ENCODE results near the gene UMODL1. TPM values are rescaled to one million over a fixed set of nuclear protein-coding genes. Genes with fewer than 3 reads are reported as not detected.

Gene UMODL1
- total and polyA plus RNA-seq, 8 donors: under 0.01 TPM; not detected in 7

DNA sequence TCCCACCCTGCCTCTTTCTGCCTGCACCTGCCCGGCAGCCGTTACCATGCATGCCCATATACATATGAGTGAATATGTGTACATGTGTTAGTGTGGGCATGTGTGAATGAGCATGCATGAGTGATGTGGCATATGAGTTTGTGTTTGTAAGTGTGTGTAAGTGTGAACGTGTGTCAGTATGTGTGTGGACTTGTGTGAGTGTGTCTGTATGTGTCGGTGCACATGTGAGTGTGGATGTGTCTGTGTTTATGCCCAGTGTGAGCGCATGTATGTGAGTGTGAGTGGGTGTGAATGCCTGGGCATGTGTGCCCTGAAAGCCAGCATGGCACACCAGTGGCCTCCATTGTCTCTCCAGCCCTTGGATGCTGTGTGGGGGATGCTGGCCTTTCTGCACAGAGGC lies 2.5 kb upstream of the UMODL1 start:
- Histone ChIP-seq H3K36me3 (no peaks in the 10 kb centered on the region), H3K9me3 (no peaks in the 10 kb centered on the region), H3K4me1 (peaks cover 3 to 11% (median 11%) of the 10 kb centered on the region in 4 donors), H3K27ac (no peak overlapping the region), H3K4me3 (no peak overlapping the region), H3K27me3 (peaks cover 0 to 56% (median 3%) of the 10 kb centered on the region in 3 donors)
- intact Hi-C loops (cut with DNase I; ENCODE audit: low total_unique reads): no loop called here
- TF ChIP-seq POLR2AphosphoS5 (IDR thresholded peaks at IDR 0.05) (no peak), EP300 (IDR thresholded peaks at IDR 0.05) (no peak), POLR2A (IDR thresholded peaks at IDR 0.05) (no peak)
- TF ChIP-seq, protein P1, sequence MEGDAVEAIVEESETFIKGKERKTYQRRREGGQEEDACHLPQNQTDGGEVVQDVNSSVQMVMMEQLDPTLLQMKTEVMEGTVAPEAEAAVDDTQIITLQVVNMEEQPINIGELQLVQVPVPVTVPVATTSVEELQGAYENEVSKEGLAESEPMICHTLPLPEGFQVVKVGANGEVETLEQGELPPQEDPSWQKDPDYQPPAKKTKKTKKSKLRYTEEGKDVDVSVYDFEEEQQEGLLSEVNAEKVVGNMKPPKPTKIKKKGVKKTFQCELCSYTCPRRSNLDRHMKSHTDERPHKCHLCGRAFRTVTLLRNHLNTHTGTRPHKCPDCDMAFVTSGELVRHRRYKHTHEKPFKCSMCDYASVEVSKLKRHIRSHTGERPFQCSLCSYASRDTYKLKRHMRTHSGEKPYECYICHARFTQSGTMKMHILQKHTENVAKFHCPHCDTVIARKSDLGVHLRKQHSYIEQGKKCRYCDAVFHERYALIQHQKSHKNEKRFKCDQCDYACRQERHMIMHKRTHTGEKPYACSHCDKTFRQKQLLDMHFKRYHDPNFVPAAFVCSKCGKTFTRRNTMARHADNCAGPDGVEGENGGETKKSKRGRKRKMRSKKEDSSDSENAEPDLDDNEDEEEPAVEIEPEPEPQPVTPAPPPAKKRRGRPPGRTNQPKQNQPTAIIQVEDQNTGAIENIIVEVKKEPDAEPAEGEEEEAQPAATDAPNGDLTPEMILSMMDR (IDR thresholded peaks at IDR 0.05): no peak
- 92 to 97% (median 95%) methylated on average over 5 of the region's 5 CpGs for WGBS, 5 donors
- DNase-seq: no peak

DNA sequence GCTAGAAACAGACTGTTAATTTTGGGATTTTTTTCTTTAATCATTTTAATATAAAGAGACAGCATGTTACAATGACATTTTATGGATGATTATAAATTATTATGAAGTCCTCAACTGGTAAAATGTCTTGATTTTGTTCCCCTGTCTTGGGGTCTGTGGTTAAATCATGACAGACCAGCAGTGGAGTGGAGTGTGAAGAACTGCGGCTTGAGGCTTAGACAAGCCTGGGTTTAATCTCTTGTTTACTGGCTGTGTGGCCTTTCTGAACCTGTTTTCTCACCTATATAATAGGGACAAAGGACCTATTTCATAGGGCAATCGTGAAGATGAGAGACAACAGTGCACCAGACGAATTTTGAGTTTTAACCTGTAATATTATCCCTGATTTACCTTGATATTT lies 1.8 kb upstream of the UMODL1 start:
- TF ChIP-seq POLR2A (IDR thresholded peaks at IDR 0.05) (no peak), EP300 (IDR thresholded peaks at IDR 0.05) (no peak), POLR2AphosphoS5 (IDR thresholded peaks at IDR 0.05) (no peak)
- TF ChIP-seq, protein P1 (IDR thresholded peaks at IDR 0.05): no peak
- H3K27ac ChIP-seq: no peak overlapping the region
- no peaks in the 10 kb centered on the region for H3K9me3 ChIP-seq
- no peak overlapping the region for H3K4me3 ChIP-seq
- WGBS, 5 donors: 47 to 55% (median 53%) methylated on average over 3 of the region's 3 CpGs
- H3K4me1 ChIP-seq: peaks cover 0 to 4% (median 3%) of the 10 kb centered on the region in 4 donors
- H3K36me3 ChIP-seq: no peaks in the 10 kb centered on the region
- intact Hi-C loops (cut with DNase I; ENCODE audit: low total_unique reads): no loop called here
- H3K27me3 ChIP-seq: peaks cover 0 to 53% (median 0%) of the 10 kb centered on the region in 3 donors
- DNase-seq: no peak

DNA sequence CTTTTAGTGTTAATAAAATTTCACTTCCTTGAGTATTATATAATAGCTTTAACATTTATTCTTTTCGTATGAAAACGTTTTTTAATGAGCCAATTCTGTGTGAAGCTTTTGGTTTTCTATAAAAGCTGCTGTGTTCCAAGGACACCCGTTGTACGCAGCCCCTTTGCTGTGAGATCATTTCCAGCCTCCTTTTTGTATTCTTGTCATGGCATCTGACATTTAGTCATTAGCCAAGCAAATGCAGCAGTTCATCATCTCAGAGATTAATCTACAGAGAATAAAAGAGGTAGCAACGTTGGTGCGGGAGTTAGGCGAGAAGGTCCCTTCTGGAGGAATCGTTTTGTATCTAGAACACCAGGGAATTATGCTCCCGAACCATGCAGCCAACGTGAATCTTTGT lies 1.3 kb upstream of the UMODL1 start:
- H3K27me3 ChIP-seq: peaks cover 0 to 57% (median 0%) of the 10 kb centered on the region in 3 donors
- intact Hi-C loops (cut with DNase I; ENCODE audit: low total_unique reads): no loop called here
- no peak for DNase-seq
- no peak overlapping the region for H3K27ac ChIP-seq
- no peaks in the 10 kb centered on the region for H3K4me1 ChIP-seq
- no peaks in the 10 kb centered on the region for H3K9me3 ChIP-seq
- no peak overlapping the region for H3K4me3 ChIP-seq
- 57 to 72% (median 60%) methylated on average over 10 of the region's 10 CpGs for WGBS, 5 donors
- TF ChIP-seq POLR2AphosphoS5 (IDR thresholded peaks at IDR 0.05) (no peak), EP300 (IDR thresholded peaks at IDR 0.05) (no peak), POLR2A (IDR thresholded peaks at IDR 0.05) (no peak)
- TF ChIP-seq, protein P1 (IDR thresholded peaks at IDR 0.05): no peak
- no peaks in the 10 kb centered on the region for H3K36me3 ChIP-seq

DNA sequence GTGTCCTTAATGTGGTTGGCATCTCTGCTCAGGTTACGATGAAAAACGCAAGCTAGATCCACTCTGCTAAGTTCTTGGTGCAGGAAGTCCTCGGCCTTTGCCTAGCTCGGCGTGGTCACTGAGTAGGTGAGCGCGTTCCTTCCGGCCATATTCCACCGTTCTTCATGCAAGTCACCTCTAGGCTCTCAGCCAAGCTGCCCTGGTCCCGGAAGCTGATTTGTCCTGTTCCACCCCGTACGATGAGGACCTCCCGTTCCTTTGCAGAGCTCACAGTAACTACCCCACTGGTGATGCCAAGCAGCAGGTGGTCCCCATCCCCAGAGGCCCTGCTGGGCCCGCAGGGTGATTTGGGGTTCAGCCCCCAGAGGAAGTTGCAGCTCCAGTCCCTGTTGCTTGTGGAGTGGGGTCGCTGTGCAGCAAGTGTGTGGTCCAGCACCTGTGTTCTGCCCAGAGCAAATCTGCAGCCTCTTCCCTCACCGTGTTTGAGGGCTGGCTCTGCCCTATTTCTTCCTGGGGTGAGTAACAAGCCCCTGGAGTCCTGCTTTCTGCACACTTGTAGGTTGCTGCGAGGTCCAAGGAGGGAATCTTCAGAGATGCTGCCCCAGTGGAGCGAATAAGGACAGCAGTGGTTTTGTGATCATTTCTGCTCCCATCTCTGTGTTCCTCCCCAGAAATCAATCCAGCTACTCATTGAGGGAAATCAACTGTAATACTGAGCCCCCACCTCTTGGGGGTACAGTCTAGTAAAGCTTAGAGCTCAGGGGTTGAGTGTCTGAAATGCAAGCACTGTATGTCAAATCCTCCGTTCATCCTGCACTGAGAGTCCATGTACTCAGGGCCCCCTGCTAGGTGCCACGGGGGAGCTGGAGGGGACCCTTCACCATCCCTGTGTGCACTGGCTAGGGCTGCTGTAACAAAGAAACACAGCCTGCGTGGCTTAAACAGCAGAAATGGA lies 2.3 kb downstream of the UMODL1 start:
- Histone ChIP-seq H3K9me3 (no peaks in the 10 kb centered on the region), H3K4me3 (no peak overlapping the region), H3K27me3 (peaks cover 0 to 46% (median 0%) of the 10 kb centered on the region in 3 donors), H3K27ac (no peak overlapping the region), H3K36me3 (no peaks in the 10 kb centered on the region), H3K4me1 (no peaks in the 10 kb centered on the region)
- WGBS, 5 donors: 61 to 79% (median 73%) methylated on average over 19 to 21 of the region's 21 CpGs
- intact Hi-C loops (cut with DNase I; ENCODE audit: low total_unique reads): no loop called here
- TF ChIP-seq POLR2AphosphoS5 (IDR thresholded peaks at IDR 0.05) (no peak), POLR2A (IDR thresholded peaks at IDR 0.05) (no peak), EP300 (IDR thresholded peaks at IDR 0.05) (no peak)
- TF ChIP-seq, protein P1 (IDR thresholded peaks at IDR 0.05): no peak
- no peak for DNase-seq

All from stomach (tissue), 9 donors.